ENCODE measurements around the gene MSX2.

DNA sequence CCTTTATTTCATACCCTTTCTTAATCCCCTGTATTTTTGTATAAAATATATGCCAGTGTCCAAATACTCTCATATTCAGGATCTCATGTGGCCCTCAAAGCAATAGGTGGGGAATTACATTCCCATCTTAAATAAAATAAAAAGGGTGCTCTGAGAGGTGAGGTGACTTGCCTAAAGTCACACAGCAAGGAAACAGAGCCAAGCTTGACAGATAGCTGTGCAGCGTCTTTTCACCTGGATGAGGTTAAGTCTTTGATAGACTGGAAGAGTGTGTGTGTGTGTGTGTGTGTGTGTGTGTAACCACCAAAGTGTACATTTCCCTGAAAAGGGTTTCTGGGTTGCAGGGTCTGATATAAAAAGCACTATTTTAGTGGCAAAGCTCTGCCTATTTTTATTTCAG is 12.4 kb downstream of the MSX2 start:
- TF ChIP-seq, protein P1, sequence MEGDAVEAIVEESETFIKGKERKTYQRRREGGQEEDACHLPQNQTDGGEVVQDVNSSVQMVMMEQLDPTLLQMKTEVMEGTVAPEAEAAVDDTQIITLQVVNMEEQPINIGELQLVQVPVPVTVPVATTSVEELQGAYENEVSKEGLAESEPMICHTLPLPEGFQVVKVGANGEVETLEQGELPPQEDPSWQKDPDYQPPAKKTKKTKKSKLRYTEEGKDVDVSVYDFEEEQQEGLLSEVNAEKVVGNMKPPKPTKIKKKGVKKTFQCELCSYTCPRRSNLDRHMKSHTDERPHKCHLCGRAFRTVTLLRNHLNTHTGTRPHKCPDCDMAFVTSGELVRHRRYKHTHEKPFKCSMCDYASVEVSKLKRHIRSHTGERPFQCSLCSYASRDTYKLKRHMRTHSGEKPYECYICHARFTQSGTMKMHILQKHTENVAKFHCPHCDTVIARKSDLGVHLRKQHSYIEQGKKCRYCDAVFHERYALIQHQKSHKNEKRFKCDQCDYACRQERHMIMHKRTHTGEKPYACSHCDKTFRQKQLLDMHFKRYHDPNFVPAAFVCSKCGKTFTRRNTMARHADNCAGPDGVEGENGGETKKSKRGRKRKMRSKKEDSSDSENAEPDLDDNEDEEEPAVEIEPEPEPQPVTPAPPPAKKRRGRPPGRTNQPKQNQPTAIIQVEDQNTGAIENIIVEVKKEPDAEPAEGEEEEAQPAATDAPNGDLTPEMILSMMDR (IDR thresholded peaks at IDR 0.05): no peak
- no peak for TF ChIP-seq POLR2A (IDR thresholded peaks at IDR 0.05)

Data from lower leg skin (tissue), 3 donors.